HEK293T (cell line): ENCODE results near the gene ANKS1A.

Experiments
- ARNT ChIP-seq: fragments of 450-650 bp; IDR thresholded peaks from 2 replicates; pipeline ENCODE4 v1.6.1; 2017; ENCODE audit warnings: mild to moderate bottlenecking
- BHLHE40 ChIP-seq: fragments of 450-650 bp; IDR thresholded peaks from 2 replicates; pipeline ENCODE4 v1.6.1; 2016; ENCODE audit warnings: mild to moderate bottlenecking, moderate library complexity, borderline replicate concordance
- ELF4 ChIP-seq: fragments of 450-650 bp; IDR thresholded peaks from 2 replicates; pipeline ENCODE4 v1.6.1; 2017; ENCODE audit warnings: antibody characterized with exemption
- FOXK2 ChIP-seq: fragments of 450-650 bp; IDR thresholded peaks from 2 replicates; pipeline ENCODE4 v1.6.1; 2016; ENCODE audit warnings: mild to moderate bottlenecking
- FOXM1 ChIP-seq: fragments of 450-650 bp; IDR thresholded peaks from 2 replicates; pipeline ENCODE4 v1.6.1; 2017; ENCODE audit warnings: mild to moderate bottlenecking, borderline replicate concordance
- HDGF ChIP-seq: fragments of 450-650 bp; IDR thresholded peaks from 2 replicates; pipeline ENCODE4 v1.6.1; 2017; ENCODE audit warnings: antibody characterized with exemption, borderline replicate concordance
- SP1 ChIP-seq: fragments of 450-650 bp; IDR thresholded peaks from 2 replicates; pipeline ENCODE4 v1.6.1; 2017

DNA sequence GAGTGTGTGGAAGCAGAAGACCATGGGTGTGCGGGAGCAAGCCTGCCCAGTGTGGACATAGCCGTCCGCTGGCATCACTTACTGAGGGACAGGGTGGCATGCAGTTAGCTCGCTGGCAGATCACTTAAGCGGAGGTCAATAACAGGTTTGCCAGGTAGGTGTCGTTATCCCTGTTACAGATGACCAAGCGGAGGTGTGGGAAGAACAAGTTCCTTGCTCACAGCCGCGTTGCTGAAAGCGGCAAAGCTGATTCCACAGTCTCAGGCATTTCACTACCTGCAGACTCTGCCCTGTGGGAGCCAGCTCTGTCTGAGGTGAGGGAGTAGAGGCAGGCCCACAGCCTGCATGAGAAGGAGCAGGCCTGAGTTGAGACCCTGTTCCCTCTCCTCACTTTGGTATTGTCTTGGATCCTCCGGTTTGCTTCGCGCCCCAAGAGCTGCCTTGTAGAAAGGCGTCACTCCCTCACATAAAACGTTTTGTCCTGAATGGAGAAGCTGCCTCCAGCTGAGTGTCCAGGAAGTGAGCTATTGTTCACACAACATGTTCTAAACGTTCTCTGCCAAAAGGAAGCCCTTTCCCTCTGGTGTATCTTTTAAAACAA lies 155.2 kb downstream of the ANKS1A start:
- TF ChIP-seq HDGF: no peak
- no peak for TF ChIP-seq BHLHE40
- TF ChIP-seq ELF4: no peak
- no peak for TF ChIP-seq FOXK2
- TF ChIP-seq FOXM1: no peak
- no peak for TF ChIP-seq SP1
- no peak for TF ChIP-seq ARNT
